ENCODE results near the gene ST3GAL6. TPM values are rescaled to one million over a fixed set of nuclear protein-coding genes. Genes with fewer than 3 reads are reported as not detected.
A peak's percentile ranks its signal among the peaks of the same experiment; 100 is the strongest.

The ST3GAL6 gene
- total RNA-seq, 1 experiment from 2014 or later: 3.2 TPM

DNA sequence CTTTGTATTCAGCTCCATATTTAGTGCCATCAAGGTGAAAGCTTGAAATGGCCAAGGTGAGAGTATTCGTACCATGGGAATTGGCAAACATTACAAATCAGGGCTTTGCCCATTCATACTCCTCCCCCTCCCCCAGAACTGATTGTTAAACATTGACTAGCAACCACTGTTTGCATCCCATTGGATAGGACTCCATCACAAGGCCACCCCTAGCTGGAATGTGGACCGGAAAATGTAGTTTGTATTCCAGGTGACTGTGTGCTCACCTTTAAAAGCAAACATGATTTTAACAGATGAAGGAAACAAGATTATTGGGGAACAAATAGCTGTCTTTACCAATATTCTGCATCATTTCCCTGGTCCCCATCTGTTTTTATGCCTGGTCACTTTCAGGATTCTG lies 14.1 kb downstream of the ST3GAL6 start:
- DNase-seq: peak; percentile 62
- CTCF ChIA-PET: interaction anchor here (0.5 to 1.2 kb wide), 3 partner anchors 13 to 759 kb away, joined by 4 to 5 read pairs (median 4); no protein-coding TSS in a partner anchor
- peak overlapping the region; percentile 60 for H3K27ac Mint-ChIP-seq (ENCODE audit: unreplicated experiment)
- no peak for TF ChIP-seq CTCF (IDR thresholded peaks at IDR 0.05; ENCODE audit: unreplicated experiment)
- no peaks in the 10 kb centered on the region for H3K9me3 Mint-ChIP-seq (ENCODE audit: low read depth, unreplicated experiment)
- H3K36me3 Mint-ChIP-seq (ENCODE audit: insufficient read depth, unreplicated experiment): no peaks in the 10 kb centered on the region
- no peaks in the 10 kb centered on the region for H3K27me3 Mint-ChIP-seq (ENCODE audit: unreplicated experiment)
- H3K4me1 Mint-ChIP-seq (ENCODE audit: low read depth, unreplicated experiment): peaks cover 36% of the 10 kb centered on the region
- H3K4me3 Mint-ChIP-seq (ENCODE audit: low read depth, unreplicated experiment): peak overlapping the region; percentile 21
- no TSS peak for BruUV-seq (replicated peaks)
- intact Hi-C loops (cut with micrococcal nuclease; ENCODE audit: unreplicated experiment): loop anchor here (5.0 kb wide), 1 partner anchor 35 kb away; no protein-coding TSS in a partner anchor

GRCh38 chr3:98777801-98778220 lies 14.7 kb downstream of the ST3GAL6 start:
- peak; percentile 11 for DNase-seq
- Mint-ChIP-seq H3K4me1 (ENCODE audit: low read depth, unreplicated experiment) (peaks cover 36% of the 10 kb centered on the region), H3K9me3 (ENCODE audit: low read depth, unreplicated experiment) (no peaks in the 10 kb centered on the region), H3K27me3 (ENCODE audit: unreplicated experiment) (no peaks in the 10 kb centered on the region), H3K4me3 (ENCODE audit: low read depth, unreplicated experiment) (peak overlapping the region; percentile 21), H3K36me3 (ENCODE audit: insufficient read depth, unreplicated experiment) (no peaks in the 10 kb centered on the region), H3K27ac (ENCODE audit: unreplicated experiment) (peak overlapping the region; percentile 60)
- intact Hi-C loops (cut with micrococcal nuclease; ENCODE audit: unreplicated experiment): loop anchor here (5.0 kb wide), 1 partner anchor 36 kb away; no protein-coding TSS in a partner anchor
- TF ChIP-seq CTCF (IDR thresholded peaks at IDR 0.05; ENCODE audit: unreplicated experiment): no peak
- BruUV-seq (replicated peaks): no TSS peak
- CTCF ChIA-PET: interaction anchor here (0.5 to 1.2 kb wide), 3 partner anchors 13 to 759 kb away, joined by 4 to 5 read pairs (median 4); no protein-coding TSS in a partner anchor

- no peak for DNase-seq
- CTCF ChIA-PET: interaction anchor here (0.6 kb wide), 1 partner anchor 473 kb away, joined by 4 read pairs; no protein-coding TSS in a partner anchor
Observed at GRCh38 chr3:98778383-98778782, 15.2 kb downstream of the ST3GAL6 start.

GRCh38 chr3:98778852-98779413 lies 15.8 kb downstream of the ST3GAL6 start:
- Mint-ChIP-seq H3K36me3 (ENCODE audit: insufficient read depth, unreplicated experiment) (no peaks in the 10 kb centered on the region), H3K4me3 (ENCODE audit: low read depth, unreplicated experiment) (no peak overlapping the region), H3K4me1 (ENCODE audit: low read depth, unreplicated experiment) (peaks cover 36% of the 10 kb centered on the region), H3K27ac (ENCODE audit: unreplicated experiment) (peak overlapping the region; percentile 60), H3K9me3 (ENCODE audit: low read depth, unreplicated experiment) (no peaks in the 10 kb centered on the region), H3K27me3 (ENCODE audit: unreplicated experiment) (no peaks in the 10 kb centered on the region)
- CTCF ChIA-PET: interaction anchor here (0.6 kb wide), 1 partner anchor 474 kb away, joined by 4 read pairs; no protein-coding TSS in a partner anchor
- TF ChIP-seq CTCF (IDR thresholded peaks at IDR 0.05; ENCODE audit: unreplicated experiment): no peak
- BruUV-seq (replicated peaks): no TSS peak
- intact Hi-C loops (cut with micrococcal nuclease; ENCODE audit: unreplicated experiment): loop anchor here (5.0 kb wide), 1 partner anchor 37 kb away; no protein-coding TSS in a partner anchor
- DNase-seq: peak; percentile 17

More at GRCh38 chr3:98778383-98778782, 15.2 kb downstream of the ST3GAL6 start:
- H3K4me1 Mint-ChIP-seq (ENCODE audit: low read depth, unreplicated experiment): peaks cover 36% of the 10 kb centered on the region
- H3K36me3 Mint-ChIP-seq (ENCODE audit: insufficient read depth, unreplicated experiment): no peaks in the 10 kb centered on the region
- intact Hi-C loops (cut with micrococcal nuclease; ENCODE audit: unreplicated experiment): loop anchor here (5.0 kb wide), 1 partner anchor 36 kb away; no protein-coding TSS in a partner anchor
- TF ChIP-seq CTCF (IDR thresholded peaks at IDR 0.05; ENCODE audit: unreplicated experiment): no peak
- peak overlapping the region; percentile 60 for H3K27ac Mint-ChIP-seq (ENCODE audit: unreplicated experiment)
- no peaks in the 10 kb centered on the region for H3K27me3 Mint-ChIP-seq (ENCODE audit: unreplicated experiment)
- BruUV-seq (replicated peaks): no TSS peak
- H3K9me3 Mint-ChIP-seq (ENCODE audit: low read depth, unreplicated experiment): no peaks in the 10 kb centered on the region
- H3K4me3 Mint-ChIP-seq (ENCODE audit: low read depth, unreplicated experiment): peak overlapping the region; percentile 21
